GM12878 (cell line): Measurements from ENCODE around the gene DEFB131B. TPM values are rescaled to one million over a fixed set of nuclear protein-coding genes. Genes with fewer than 3 reads are reported as not detected.
"Not testable (repeated sequence)": the region's sequence is repeated elsewhere in the genome, so short reads cannot be mapped to it uniquely, and the experiment has no call there.

ENCODE experiments used
- ATAC-seq: fragments of 200-7000 bp; cut with Tn5 transposase; 3 replicates; pipeline ENCODE4 v1.9.1; 2020; ENCODE audit warnings: mild to moderate bottlenecking, moderate library complexity
- BruUV-seq: library from RNA; stranded (reverse); fragments of 400-500 nt; replicated peaks from 2 replicates; lab custom pipeline; 2021; lab: Mats Ljungman, UMichigan
- CTCF ChIA-PET: fragments of 300-600 bp; sonication (Branson Sonifier 250); formaldehyde crosslinking; extraction: SDS; loops from one replicate; lab custom pipeline; 2021; ENCODE audit warnings: inconsistent platforms; lab: Yijun Ruan, JAX
- POLR2A ChIA-PET: fragments of 350-600 bp; formaldehyde crosslinking; extraction: SDS; loops from one replicate; lab custom pipeline; 2021; ENCODE audit warnings: inconsistent platforms; lab: Charles Lee
- RAD21 ChIA-PET: fragments of 300-600 bp; sonication (Branson Sonifier 250); formaldehyde crosslinking; loops from one replicate; lab custom pipeline; 2023; ENCODE audit warnings: antibody characterized with exemption; ENCODE audit not compliant: unreplicated experiment; lab: Charles Lee
- SMC1A ChIA-PET: fragments of 300-600 bp; sonication (Branson Sonifier 250); formaldehyde crosslinking; loops from one replicate; lab custom pipeline; 2023; ENCODE audit not compliant: unreplicated experiment, uncharacterized antibody; lab: Charles Lee
- DNase-seq: peaks from one replicate; pipeline ENCODE4 v3.0.0-alpha.2; 2011; ENCODE audit warnings: low read depth, low spot score
- FAIRE-seq: peaks from 3 replicates; lab custom pipeline; 2011; peaks lifted over from hg19 to GRCh38; lab: Jason Lieb, UNC
- H2AFZ ChIP-seq: 2 replicates; pipeline ENCODE4 v1.6.0; 2011; ENCODE audit warnings: low read depth, low read length, control low read depth; ENCODE audit not compliant: control insufficient read depth
- H3K27ac ChIP-seq: 2 replicates; pipeline ENCODE4 v1.5.1; 2011; ENCODE audit warnings: control low read depth; ENCODE audit not compliant: control insufficient read depth, insufficient read depth
- H3K27me3 ChIP-seq, 2 experiments: replicated peaks in 1 of 2; 2 replicates each; pipeline versions ENCODE4 v1.6.0 to v1.6.1; 2011; ENCODE audit warnings: low read length in 1 of 2; ENCODE audit not compliant: control insufficient read depth in 2 of 2, insufficient read depth in 2 of 2
- H3K36me3 ChIP-seq, 2 experiments: 2 replicates each; pipeline ENCODE4 v1.5.1; 2011; ENCODE audit warnings: low read length in 1 of 2; ENCODE audit not compliant: control insufficient read depth in 2 of 2, insufficient read depth in 2 of 2
- H3K4me1 ChIP-seq: 2 replicates; pipeline ENCODE4 v1.6.1; 2011; ENCODE audit warnings: mild to moderate bottlenecking, low read length, moderate library complexity, mixed read lengths; ENCODE audit not compliant: control insufficient read depth, insufficient read depth
- H3K4me2 ChIP-seq: 2 replicates; pipeline ENCODE4 v1.6.0; 2011; ENCODE audit warnings: control low read depth; ENCODE audit not compliant: control insufficient read depth, insufficient read depth
- H3K4me3 ChIP-seq: fragments of 200-600 bp; sonication (generic); 2 replicates; pipeline ENCODE4 v1.5.1; 2016
- H3K79me2 ChIP-seq: 2 replicates; pipeline ENCODE4 v1.6.0; 2011; ENCODE audit warnings: low read length; ENCODE audit not compliant: control insufficient read depth, insufficient read depth
- H3K9ac ChIP-seq: 2 replicates; pipeline ENCODE4 v1.8.0; 2011; ENCODE audit warnings: low read length, control low read depth, mixed read lengths; ENCODE audit not compliant: control insufficient read depth, insufficient read depth
- H3K9me3 ChIP-seq: replicated peaks from 3 replicates; pipeline ENCODE4 v1.5.1; 2011; ENCODE audit warnings: mild to moderate bottlenecking, low read length; ENCODE audit not compliant: control insufficient read depth, insufficient read depth
- H4K20me1 ChIP-seq: 2 replicates; pipeline ENCODE4 v1.6.0; 2011; ENCODE audit not compliant: control insufficient read depth, insufficient read depth
- CTCF ChIP-seq, 3 experiments: IDR thresholded peaks in 2 of 3; conservative IDR thresholded peaks in 1 of 3; 2 replicates each; pipeline ENCODE4 v1.5.1; 2011; ENCODE audit warnings: low read depth in 3 of 3, low read length in 3 of 3, mild to moderate bottlenecking in 3 of 3, control low read depth in 2 of 3, moderate library complexity in 2 of 3, inconsistent platforms in 1 of 3, mixed read lengths in 1 of 3; ENCODE audit not compliant: control insufficient read depth in 2 of 3, insufficient read depth in 1 of 3; ENCODE audit errors: extremely low read depth in 1 of 3
- RAD21 ChIP-seq: IDR thresholded peaks from 2 replicates; pipeline ENCODE4 v1.6.1; 2011; ENCODE audit warnings: mild to moderate bottlenecking, low read depth, low read length, moderate library complexity; ENCODE audit not compliant: insufficient read depth
- RELA ChIP-seq: fragments of 450-650 bp; IDR thresholded peaks from 2 replicates; pipeline ENCODE4 v1.8.0; 2014; ENCODE audit warnings: borderline replicate concordance; ENCODE audit not compliant: partially characterized antibody
- SMC3 ChIP-seq: IDR thresholded peaks from 2 replicates; pipeline ENCODE4 v1.6.1; 2011; ENCODE audit warnings: low read length, improper control_type of control experiment, borderline replicate concordance
- YY1 ChIP-seq: IDR thresholded peaks from 2 replicates; pipeline ENCODE4 v1.6.1; 2011; ENCODE audit warnings: low read depth, mild to moderate bottlenecking, low read length
- WGBS: methylation state at CpG from one replicate; pipeline ENCODE4 v1.1.6; 2016; ENCODE audit warnings: low lambda C conversion rate; ENCODE audit not compliant: insufficient replicate concordance, insufficient coverage; ENCODE audit errors: missing lambda C conversion rate; 5-methylcytosine and 5-hydroxymethylcytosine counted together
- in situ Hi-C: fragments of 300-500 bp; cut with MboI; formaldehyde crosslinking; loops from 9 replicates; pipeline ENCODE4 v1.14.3; 2018; ENCODE audit warnings: mixed read lengths
- intact Hi-C: fragments of 100-400 bp; cut with micrococcal nuclease; formaldehyde crosslinking; loops from one replicate; pipeline ENCODE4 v1.14.2; 2022; ENCODE audit not compliant: unreplicated experiment
- polyA plus RNA-seq, 11 experiments: library from polyadenylated mRNA; depleted of rRNA in 4 of 11; unstranded in 6 of 11; stranded (reverse) in 5 of 11; fragments of >200 nt; fragmentation: Nextera tagmentation in 4 of 11; fragmentation: Illumina TruSeq in 1 of 11; extraction: Ambion mirVana in 4 of 11; extraction: Trizol in 1 of 11; gene quantifications; 1 replicate in 1 of 11; 2 replicates in 10 of 11; pipeline versions ENCODE4 v1.2.1 to v1.2.3, GENCODE V29; 2011 to 2016; ENCODE audit warnings: inconsistent platforms in 2 of 11, missing spikeins in 2 of 11, low read depth in 1 of 11
- total RNA-seq, 4 experiments: library from RNA; depleted of rRNA in 3 of 4; stranded (reverse); fragments of >200 nt in 3 of 4; fragmentation: Illumina TruSeq in 1 of 4; extraction: Trizol in 1 of 4; gene quantifications; 2 replicates each; pipeline versions ENCODE4 v1.2.1 to v1.2.3, GENCODE V29; 2013 to 2021

The DEFB131B gene
- total and polyA plus RNA-seq, 10 of the 15 experiments (the other 5 are each of a cell fraction or from before 2014, with no cell fraction given): not detected

- H3K9me3 ChIP-seq, ATAC-seq, FAIRE-seq, BruUV-seq, DNase-seq, in situ Hi-C loops, intact Hi-C loops, H2AFZ ChIP-seq, H3K4me1 ChIP-seq, H3K4me2 ChIP-seq, H3K79me2 ChIP-seq, H3K9ac ChIP-seq, H3K27me3 ChIP-seq, H4K20me1 ChIP-seq, H3K4me3 ChIP-seq, SMC1A ChIA-PET, H3K27ac ChIP-seq, POLR2A ChIA-PET: not testable (repeated sequence)
- CTCF ChIA-PET: interaction anchor here (0.9 to 1.8 kb wide), 6 partner anchors 16 to 111 kb away, joined by 3 to 7 read pairs (median 4); no protein-coding TSS in a partner anchor
- RAD21 ChIA-PET: interaction anchor here (0.7 to 0.8 kb wide), 2 partner anchors 16 to 66 kb away, joined by 3 read pairs; partner anchors contain the start of gene XNDC1N
- peak; percentile 14; the same call in 1 of the 2 replicates for TF ChIP-seq SMC3
- peak; percentile 73; the same call in 1 of the 2 replicates for TF ChIP-seq YY1
- TF ChIP-seq CTCF (IDR thresholded peaks at IDR 0.05 in 2 of 3, conservative IDR thresholded peaks at IDR 0.05 in 1 of 3; ENCODE audit: control insufficient read depth in 2 of 3, extremely low read depth in 1 of 3, insufficient read depth in 1 of 3, low read depth in 3 of 3, low read length in 3 of 3): peak; percentile 12 to 36 (median 20); a peak in 4 of 6 replicates
- peak; percentile 56 for TF ChIP-seq RELA
- peak; percentile 39 for TF ChIP-seq RAD21
- WGBS: 58% methylated on average over 10 of the region's 10 CpGs
- H3K36me3 ChIP-seq: peaks cover 0 to 10% of the 10 kb centered on the region in 2 experiments; a peak in 1 of 4 replicates
These were observed 33.2 kb downstream of the DEFB131B start for GRCh38 chr11:71911321-71911985.

- WGBS: 90% methylated on average over 10 of the region's 10 CpGs
- peaks cover 0 to 12% of the 10 kb centered on the region in 2 experiments; a peak in 1 of 4 replicates for H3K36me3 ChIP-seq
- POLR2A ChIA-PET, H3K9ac ChIP-seq, H3K9me3 ChIP-seq, H3K79me2 ChIP-seq, H3K4me3 ChIP-seq, H3K27ac ChIP-seq, H3K27me3 ChIP-seq, in situ Hi-C loops, ATAC-seq, H3K4me1 ChIP-seq, SMC1A ChIA-PET, DNase-seq, H4K20me1 ChIP-seq, FAIRE-seq, H2AFZ ChIP-seq, H3K4me2 ChIP-seq, BruUV-seq, intact Hi-C loops: not testable (repeated sequence)
- RAD21 ChIA-PET: interaction anchor here (0.7 to 0.8 kb wide), 2 partner anchors 16 to 65 kb away, joined by 3 read pairs; partner anchors contain the start of gene XNDC1N
- CTCF ChIA-PET: interaction anchor here (0.9 to 1.8 kb wide), 6 partner anchors 16 to 112 kb away, joined by 3 to 7 read pairs (median 4); no protein-coding TSS in a partner anchor
These were observed 33.7 kb downstream of the DEFB131B start for GRCh38 chr11:71911986-71912340.
